ENCODE data around the gene RNPEPL1.

The RNPEPL1 gene, protein sequence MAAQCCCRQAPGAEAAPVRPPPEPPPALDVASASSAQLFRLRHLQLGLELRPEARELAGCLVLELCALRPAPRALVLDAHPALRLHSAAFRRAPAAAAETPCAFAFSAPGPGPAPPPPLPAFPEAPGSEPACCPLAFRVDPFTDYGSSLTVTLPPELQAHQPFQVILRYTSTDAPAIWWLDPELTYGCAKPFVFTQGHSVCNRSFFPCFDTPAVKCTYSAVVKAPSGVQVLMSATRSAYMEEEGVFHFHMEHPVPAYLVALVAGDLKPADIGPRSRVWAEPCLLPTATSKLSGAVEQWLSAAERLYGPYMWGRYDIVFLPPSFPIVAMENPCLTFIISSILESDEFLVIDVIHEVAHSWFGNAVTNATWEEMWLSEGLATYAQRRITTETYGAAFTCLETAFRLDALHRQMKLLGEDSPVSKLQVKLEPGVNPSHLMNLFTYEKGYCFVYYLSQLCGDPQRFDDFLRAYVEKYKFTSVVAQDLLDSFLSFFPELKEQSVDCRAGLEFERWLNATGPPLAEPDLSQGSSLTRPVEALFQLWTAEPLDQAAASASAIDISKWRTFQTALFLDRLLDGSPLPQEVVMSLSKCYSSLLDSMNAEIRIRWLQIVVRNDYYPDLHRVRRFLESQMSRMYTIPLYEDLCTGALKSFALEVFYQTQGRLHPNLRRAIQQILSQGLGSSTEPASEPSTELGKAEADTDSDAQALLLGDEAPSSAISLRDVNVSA

DNA sequence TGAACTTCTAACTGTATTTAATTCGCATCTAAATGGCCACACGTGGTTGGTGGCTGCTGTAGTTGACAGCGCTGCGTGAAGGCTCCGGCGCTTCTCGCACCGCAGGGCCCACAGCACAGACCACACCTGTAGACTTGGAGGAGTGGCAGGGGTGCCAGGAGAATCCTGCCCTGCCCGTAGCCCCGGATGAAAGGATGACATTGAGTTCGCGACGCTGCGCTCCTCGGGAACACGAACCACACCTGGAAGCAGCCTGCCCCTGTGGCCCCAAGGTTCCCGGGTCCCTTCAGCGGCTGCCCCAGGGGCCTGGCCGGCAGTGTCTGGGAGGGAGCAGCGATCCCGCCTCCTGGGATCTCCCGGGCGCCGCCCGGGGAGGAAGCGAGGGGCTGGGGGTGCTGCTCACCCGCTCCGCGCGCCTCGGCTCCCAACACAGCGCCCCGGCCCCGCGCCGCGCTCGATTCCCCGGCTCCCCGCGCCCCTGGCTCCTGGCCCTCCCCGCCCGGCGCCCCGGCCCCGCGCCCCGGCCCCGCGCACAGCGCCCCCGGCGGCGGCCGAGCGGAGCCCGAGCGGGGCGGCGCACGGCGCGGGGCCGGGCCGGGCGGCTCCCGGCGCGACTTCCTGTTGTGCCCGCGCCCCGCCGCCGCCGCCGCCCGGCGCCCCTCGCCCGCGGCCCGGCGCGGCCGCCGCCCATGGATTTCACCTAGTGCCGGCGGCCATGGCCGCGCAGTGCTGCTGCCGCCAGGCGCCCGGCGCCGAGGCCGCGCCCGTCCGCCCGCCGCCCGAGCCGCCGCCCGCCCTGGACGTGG is at the start of gene RNPEPL1:
TSS of gene RNPEPL1 (plus strand) at position 613 of the 806 bp plus-strand sequence. CDS start at position 716, 103 bp downstream.
- peak within 1 kb of the TSS; percentile 79 for H3K9ac ChIP-seq (ENCODE audit: low read length)
- peaks cover 45% of the 10 kb centered on the region for H3K4me1 ChIP-seq (ENCODE audit: low read length)
- H3K79me2 ChIP-seq (ENCODE audit: low read length), result peaks cover 79% of the 10 kb centered on the region

DNA sequence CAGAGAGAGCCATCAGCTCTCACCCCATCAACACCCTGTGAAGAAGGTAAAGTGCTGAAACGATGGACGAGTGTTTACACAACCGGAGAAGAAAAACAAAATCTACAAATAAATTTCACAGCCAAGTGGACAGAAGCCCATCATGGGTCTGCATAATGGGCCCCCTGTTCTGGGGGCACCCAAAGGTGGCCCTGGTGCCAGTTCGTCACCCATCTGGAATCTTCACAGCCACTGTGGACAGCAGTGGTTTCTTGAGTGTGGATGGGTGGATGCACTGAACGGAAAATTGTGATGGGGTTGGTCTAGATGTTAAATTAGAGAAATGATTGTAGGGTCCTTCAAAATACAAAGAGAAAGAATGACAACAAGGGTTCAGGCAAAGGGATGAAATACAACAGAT is 49.3 kb upstream of the RNPEPL1 start:
- no peak overlapping the region for H3K4me2 ChIP-seq (ENCODE audit: low read depth, low read length)
- H3K4me3 ChIP-seq (ENCODE audit: low read length), result no peak overlapping the region
- no peaks in the 10 kb centered on the region for H4K20me1 ChIP-seq (ENCODE audit: insufficient read depth, low read length)
- H3K9ac ChIP-seq (ENCODE audit: low read length), result no peak overlapping the region
- peaks cover 6% of the 10 kb centered on the region; the same call in 1 of the 2 replicates for H3F3A ChIP-seq (ENCODE audit: insufficient read depth, low read length)
- no peak for TF ChIP-seq CTCF (IDR thresholded peaks at IDR 0.05; ENCODE audit: low read length)
- TF ChIP-seq EZH2phosphoT487 (IDR thresholded peaks at IDR 0.05; ENCODE audit: low read length), result no peak
- TF ChIP-seq EZH2 (optimal IDR thresholded peaks at IDR 0.05; ENCODE audit: low read depth, low read length), result no peak
- H3K9me2 ChIP-seq (replicated peaks; ENCODE audit: insufficient read depth, low read length), result no peaks in the 10 kb centered on the region
- no peaks in the 10 kb centered on the region for H3K9me3 ChIP-seq (replicated peaks; ENCODE audit: insufficient read depth, low read length)
- H2AFZ ChIP-seq (ENCODE audit: low read length), result no peak overlapping the region
- 0 out of 2 replicates have a peak, but pooled peaks cover 4% of the 10 kb centered on the region for H3K4me1 ChIP-seq (ENCODE audit: low read length)
- DNase-seq, result no peak
- H3K79me2 ChIP-seq (ENCODE audit: low read length), result no peaks in the 10 kb centered on the region
- peaks cover 3% of the 10 kb centered on the region; the same call in 1 of the 2 replicates for H3K36me3 ChIP-seq (replicated peaks; ENCODE audit: insufficient read depth, low read length)
- no peaks in the 10 kb centered on the region for H3K27me3 ChIP-seq (replicated peaks; ENCODE audit: insufficient read depth, low read length)
- H3K27ac ChIP-seq (ENCODE audit: low read length), result no peak overlapping the region

More for the DNA sequence above, at the start of gene RNPEPL1:
- TF ChIP-seq EZH2 (optimal IDR thresholded peaks at IDR 0.05; ENCODE audit: low read depth, low read length), result no peak
- no peak for TF ChIP-seq CTCF (IDR thresholded peaks at IDR 0.05; ENCODE audit: low read length)
- no peak for TF ChIP-seq EZH2phosphoT487 (IDR thresholded peaks at IDR 0.05; ENCODE audit: low read length)
- Histone ChIP-seq H4K20me1 (ENCODE audit: insufficient read depth, low read length) (no peaks in the 10 kb centered on the region), H3K27ac (ENCODE audit: low read length) (peak within 1 kb of the TSS; percentile 81), H3K4me3 (ENCODE audit: low read length) (peak within 1 kb of the TSS; percentile 83), H3K4me2 (ENCODE audit: low read depth, low read length) (peak within 1 kb of the TSS; percentile 95), H3K9me2 (replicated peaks; ENCODE audit: insufficient read depth, low read length) (no peaks in the 10 kb centered on the region), H3F3A (ENCODE audit: insufficient read depth, low read length) (peaks cover 23% of the 10 kb centered on the region), H3K9me3 (replicated peaks; ENCODE audit: insufficient read depth, low read length) (no peaks in the 10 kb centered on the region), H3K36me3 (replicated peaks; ENCODE audit: insufficient read depth, low read length) (no peaks in the 10 kb centered on the region), H2AFZ (ENCODE audit: low read length) (peak within 1 kb of the TSS; percentile 58), H3K27me3 (replicated peaks; ENCODE audit: insufficient read depth, low read length) (no peaks in the 10 kb centered on the region)
- peak; percentile 60 for DNase-seq

GRCh38 chr2:240519396-240520129 is 48.7 kb upstream of the RNPEPL1 start:
- H3F3A ChIP-seq (ENCODE audit: insufficient read depth, low read length), result 0 out of 2 replicates have a peak, but pooled peaks cover under 1% of the 10 kb centered on the region
- no peaks in the 10 kb centered on the region for H3K27me3 ChIP-seq (replicated peaks; ENCODE audit: insufficient read depth, low read length)
- H2AFZ ChIP-seq (ENCODE audit: low read length), result no peak overlapping the region
- TF ChIP-seq EZH2 (optimal IDR thresholded peaks at IDR 0.05; ENCODE audit: low read depth, low read length) (no peak), CTCF (IDR thresholded peaks at IDR 0.05; ENCODE audit: low read length) (no peak), EZH2phosphoT487 (IDR thresholded peaks at IDR 0.05; ENCODE audit: low read length) (no peak)
- H3K36me3 ChIP-seq (replicated peaks; ENCODE audit: insufficient read depth, low read length), result peaks cover 3% of the 10 kb centered on the region; the same call in 1 of the 2 replicates
- DNase-seq, result no peak
- H3K4me1 ChIP-seq (ENCODE audit: low read length), result no peaks in the 10 kb centered on the region
- H4K20me1 ChIP-seq (ENCODE audit: insufficient read depth, low read length), result no peaks in the 10 kb centered on the region
- no peak overlapping the region for H3K9ac ChIP-seq (ENCODE audit: low read length)
- H3K4me2 ChIP-seq (ENCODE audit: low read depth, low read length), result no peak overlapping the region
- H3K79me2 ChIP-seq (ENCODE audit: low read length), result no peaks in the 10 kb centered on the region
- no peak overlapping the region for H3K27ac ChIP-seq (ENCODE audit: low read length)
- no peaks in the 10 kb centered on the region for H3K9me2 ChIP-seq (replicated peaks; ENCODE audit: insufficient read depth, low read length)
- H3K4me3 ChIP-seq (ENCODE audit: low read length), result no peak overlapping the region
- H3K9me3 ChIP-seq (replicated peaks; ENCODE audit: insufficient read depth, low read length), result no peaks in the 10 kb centered on the region

Data from MM.1S (cell line).